GM21367 (cell line): ENCODE results near the gene CACNB1.
A peak's percentile ranks its signal among the peaks of the same experiment; 100 is the strongest.
"Not testable (repeated sequence)": the region's sequence is repeated elsewhere in the genome, so short reads cannot be mapped to it uniquely, and the experiment has no call there.

ENCODE experiments used
- ATAC-seq: cut with Tn5 transposase; IDR thresholded peaks from one replicate; pipeline ENCODE4 v1.9.1; 2021; ENCODE audit not compliant: unreplicated experiment

The CACNB1 gene

GRCh38 chr17:39177256-39177655, 20.2 kb downstream of the CACNB1 start:
- no peak for ATAC-seq

GRCh38 chr17:39175695-39176093, 21.8 kb downstream of the CACNB1 start:
- no peak for ATAC-seq

GRCh38 chr17:39174920-39175694, 22.4 kb downstream of the CACNB1 start:
- no peak for ATAC-seq

- ATAC-seq, result no peak
These were observed 23.8 kb downstream of the CACNB1 start for GRCh38 chr17:39173526-39174274.

GRCh38 chr17:39173080-39173479, 24.4 kb downstream of the CACNB1 start:
- no peak for ATAC-seq

GRCh38 chr17:39171933-39172332, 25.5 kb downstream of the CACNB1 start:
- no peak for ATAC-seq

GRCh38 chr17:39170558-39170957, 26.9 kb downstream of the CACNB1 start:
- ATAC-seq, result no peak

- ATAC-seq, result no peak
These were observed 27.4 kb downstream of the CACNB1 start for GRCh38 chr17:39170109-39170508.

GRCh38 chr17:39169518-39169917, 28.0 kb downstream of the CACNB1 start:
- ATAC-seq, result no peak

- no peak for ATAC-seq
These were observed 28.4 kb downstream of the CACNB1 start for GRCh38 chr17:39169101-39169500.

GRCh38 chr17:39168503-39168902, 29.0 kb downstream of the CACNB1 start:
- not testable (repeated sequence) for ATAC-seq

- no peak for ATAC-seq
These were observed 30.0 kb downstream of the CACNB1 start for GRCh38 chr17:39167476-39167875.

- ATAC-seq, result no peak
These were observed 30.8 kb downstream of the CACNB1 start for GRCh38 chr17:39166437-39167335.

GRCh38 chr17:39165841-39166349, 31.6 kb downstream of the CACNB1 start, which contains the start of gene ARL5C:
Gene ARL5C, minus strand, starts transcription at chr17:39166161. Its CDS starts 401 bp downstream, at chr17:39165760.
- no peak for ATAC-seq

GRCh38 chr17:39165178-39165840, 32.2 kb downstream of the CACNB1 start:
- ATAC-seq, result no peak

GRCh38 chr17:39164675-39165143, 32.8 kb downstream of the CACNB1 start:
- peak; percentile 60 for ATAC-seq

- no peak for ATAC-seq
These were observed 35.5 kb downstream of the CACNB1 start for GRCh38 chr17:39161962-39162361.

- no peak for ATAC-seq
These were observed 38.8 kb downstream of the CACNB1 start for GRCh38 chr17:39158623-39159022.

- ATAC-seq, result no peak
These were observed 41.0 kb downstream of the CACNB1 start for GRCh38 chr17:39156491-39156890.

- ATAC-seq, result no peak
These were observed 41.8 kb downstream of the CACNB1 start for GRCh38 chr17:39155654-39156053.
